Lung (tissue), 12 donors: ENCODE results near the gene RBM39. TPM values are rescaled to one million over a fixed set of nuclear protein-coding genes. Genes with fewer than 3 reads are reported as not detected.

ENCODE experiments used
- ATAC-seq: fragments of 200-7000 bp; cut with Tn5 transposase; one replicate; pipeline ENCODE4 v1.9.1; 2020; ENCODE audit warnings: moderate number of reproducible peaks; ENCODE audit not compliant: insufficient read depth, low FRiP score
- DNase-seq, 3 donors: peaks; one replicate each; pipeline ENCODE4 v3.0.0-alpha.2; 2013 to 2017
- H3K27ac ChIP-seq, 2 donors: one replicate each; pipeline ENCODE4 v1.5.1; 2013; ENCODE audit warnings: mild to moderate bottlenecking in 2 of 2, moderate library complexity in 2 of 2, control low read depth in 1 of 2, inconsistent platforms in 1 of 2, low read depth in 1 of 2, low read length in 1 of 2
- H3K27me3 ChIP-seq, 3 donors: one replicate each; pipeline ENCODE4 v1.5.1; 2013; ENCODE audit warnings: low read length in 2 of 3; ENCODE audit not compliant: control insufficient read depth in 3 of 3, insufficient read depth in 3 of 3
- H3K36me3 ChIP-seq, 4 donors: one replicate each; pipeline ENCODE4 v1.5.1; 2013; ENCODE audit warnings: low read length in 4 of 4, mild to moderate bottlenecking in 1 of 4, moderate library complexity in 1 of 4; ENCODE audit not compliant: control insufficient read depth in 4 of 4, insufficient read depth in 4 of 4
- H3K4me1 ChIP-seq, 5 donors: one replicate each; pipeline ENCODE4 v1.5.1; 2013; ENCODE audit warnings: low read length in 5 of 5, mild to moderate bottlenecking in 2 of 5, moderate library complexity in 1 of 5; ENCODE audit not compliant: control insufficient read depth in 5 of 5, insufficient read depth in 5 of 5
- H3K4me3 ChIP-seq: one replicate; pipeline ENCODE4 v1.5.1; 2013; ENCODE audit warnings: mild to moderate bottlenecking, control low read depth, moderate library complexity
- H3K9ac ChIP-seq, 2 donors: one replicate each; pipeline ENCODE4 v1.5.1; 2013; ENCODE audit warnings: low read length in 2 of 2, control low read depth in 1 of 2; ENCODE audit not compliant: insufficient read depth in 1 of 2
- H3K9me3 ChIP-seq, 4 donors: one replicate each; pipeline ENCODE4 v1.5.1; 2013; ENCODE audit warnings: low read length in 3 of 4, mild to moderate bottlenecking in 1 of 4, moderate library complexity in 1 of 4; ENCODE audit not compliant: control insufficient read depth in 4 of 4, insufficient read depth in 3 of 4
- CTCF ChIP-seq: IDR thresholded peaks from 2 replicates; pipeline ENCODE4 v1.5.1; 2012; ENCODE audit warnings: mild to moderate bottlenecking; ENCODE audit errors: control extremely low read depth, extremely low read depth
- WGBS, 2 donors: extraction: QIAGEN DNeasy Blood & Tissue Kit; methylation state at CpG; one replicate each; pipeline ENCODE4 v1.1.7; 2013; 5-methylcytosine and 5-hydroxymethylcytosine counted together
- polyA plus RNA-seq, 2 donors: library from polyadenylated mRNA; stranded (reverse); fragments of 200-250 nt; gene quantifications; one replicate each; pipeline ENCODE4 v1.2.1, GENCODE V29; 2013
- total RNA-seq, 2 donors: library from RNA; depleted of rRNA in 1 of 2; stranded (reverse); fragments of >200 nt in 1 of 2; gene quantifications; one replicate each; pipeline ENCODE4 v1.2.1, GENCODE V29; 2014 to 2021
- donor health status: control.
- donor health status: control.
- donor health status: Bipolar disorder and iron deficiency.
- donor health status: healthy.
- donor health status: DM: yes; HTN: yes; CAD: no.

The RBM39 gene
- total and polyA plus RNA-seq, 4 donors, result 162 to 689 (median 356) TPM

GRCh38 chr20:35734777-35735649, 7.0 kb downstream of the RBM39 start:
- no peak overlapping the region for H3K4me3 ChIP-seq
- no peaks in the 10 kb centered on the region for H3K27me3 ChIP-seq
- H3K27ac ChIP-seq, result no peak overlapping the region
- H3K9ac ChIP-seq, result no peak overlapping the region
- DNase-seq, result no peak
- H3K36me3 ChIP-seq, result peaks cover 28 to 78% (median 53%) of the 10 kb centered on the region in 4 donors
- WGBS, 2 donors, result 67 to 82% methylated on average over 4 of the region's 4 CpGs
- TF ChIP-seq CTCF, result no peak
- ATAC-seq, result no peak
- peaks cover 4 to 31% (median 8%) of the 10 kb centered on the region in 5 donors for H3K4me1 ChIP-seq
- no peaks in the 10 kb centered on the region for H3K9me3 ChIP-seq

- Histone ChIP-seq H3K9ac (no peak overlapping the region), H3K4me1 (peaks cover 2 to 31% (median 6%) of the 10 kb centered on the region in 5 donors)
Observed at GRCh38 chr20:35734374-35734773, 7.7 kb downstream of the RBM39 start.

GRCh38 chr20:35732644-35732982, 9.4 kb downstream of the RBM39 start:
- Histone ChIP-seq H3K9ac (no peak overlapping the region), H3K36me3 (peaks cover 28 to 76% (median 45%) of the 10 kb centered on the region in 4 donors), H3K27me3 (no peaks in the 10 kb centered on the region), H3K4me3 (no peak overlapping the region), H3K4me1 (peaks cover 0 to 25% (median 3%) of the 10 kb centered on the region in 5 donors), H3K9me3 (no peaks in the 10 kb centered on the region), H3K27ac (no peak overlapping the region)
- ATAC-seq (no peak), DNase-seq (no peak)
- 47 to 62% methylated on average over 1 of the region's 1 CpG for WGBS, 2 donors
- no peak for TF ChIP-seq CTCF

More at GRCh38 chr20:35734374-35734773, 7.7 kb downstream of the RBM39 start:
- ATAC-seq (no peak), DNase-seq (no peak)
- Histone ChIP-seq H3K27me3 (no peaks in the 10 kb centered on the region), H3K4me3 (no peak overlapping the region), H3K9me3 (no peaks in the 10 kb centered on the region), H3K27ac (no peak overlapping the region), H3K36me3 (peaks cover 29 to 81% (median 53%) of the 10 kb centered on the region in 4 donors)
- TF ChIP-seq CTCF, result no peak
